GM12878 (cell line): ENCODE results near the gene IQGAP3. TPM values are rescaled to one million over a fixed set of nuclear protein-coding genes. Genes with fewer than 3 reads are reported as not detected.

ENCODE experiments used
- ATF2 ChIP-seq: IDR thresholded peaks from 2 replicates; pipeline ENCODE4 v1.6.1; 2012; ENCODE audit warnings: low read length, inconsistent platforms
- ESRRA ChIP-seq: IDR thresholded peaks from 2 replicates; pipeline ENCODE4 v1.6.1; 2012; ENCODE audit warnings: mild to moderate bottlenecking, low read length, improper control_type of control experiment
- HDGF ChIP-seq: fragments of 450-650 bp; IDR thresholded peaks from 2 replicates; pipeline ENCODE4 v1.6.1; 2016; ENCODE audit warnings: antibody characterized with exemption
- IRF3 ChIP-seq: fragments of 450-650 bp; IDR thresholded peaks from 2 replicates; pipeline ENCODE4 v1.6.1; 2014; ENCODE audit warnings: mild to moderate bottlenecking
- KLF5 ChIP-seq: fragments of 450-650 bp; IDR thresholded peaks from 2 replicates; pipeline ENCODE4 v1.6.1; 2014; ENCODE audit warnings: mild to moderate bottlenecking; ENCODE audit not compliant: partially characterized antibody
- POU2F2 ChIP-seq: IDR thresholded peaks from 3 replicates; pipeline ENCODE4 v1.6.1; 2011; ENCODE audit warnings: low read depth, mild to moderate bottlenecking, low read length, borderline replicate concordance
- RUNX3 ChIP-seq: IDR thresholded peaks from 2 replicates; pipeline ENCODE4 v1.6.1; 2012; ENCODE audit warnings: low read length, inconsistent platforms
- SMAD1 ChIP-seq: fragments of 450-650 bp; IDR thresholded peaks from 2 replicates; pipeline ENCODE4 v1.6.1; 2018; ENCODE audit warnings: mild to moderate bottlenecking, low read depth; ENCODE audit not compliant: partially characterized antibody
- SPI1 ChIP-seq: IDR thresholded peaks from 2 replicates; pipeline ENCODE4 v1.6.1; 2011; ENCODE audit warnings: low read depth, mild to moderate bottlenecking, low read length, moderate library complexity, borderline replicate concordance; ENCODE audit not compliant: insufficient read depth
- TBL1XR1 ChIP-seq: IDR thresholded peaks from 2 replicates; pipeline ENCODE4 v1.6.1; 2012; ENCODE audit warnings: low read depth, low read length, improper control_type of control experiment
- TCF3 ChIP-seq: IDR thresholded peaks from 2 replicates; pipeline ENCODE4 v1.6.1; 2012; ENCODE audit warnings: low read depth, mild to moderate bottlenecking, low read length, borderline replicate concordance; ENCODE audit not compliant: insufficient read depth
- ZSCAN29 ChIP-seq: fragments of 450-650 bp; IDR thresholded peaks from 2 replicates; pipeline ENCODE4 v1.6.1; 2017; ENCODE audit warnings: mild to moderate bottlenecking, moderate library complexity
- polyA plus RNA-seq, 11 experiments: library from polyadenylated mRNA; depleted of rRNA in 4 of 11; unstranded in 6 of 11; stranded (reverse) in 5 of 11; fragments of >200 nt; fragmentation: Nextera tagmentation in 4 of 11; fragmentation: Illumina TruSeq in 1 of 11; extraction: Ambion mirVana in 4 of 11; extraction: Trizol in 1 of 11; gene quantifications; 1 replicate in 1 of 11; 2 replicates in 10 of 11; pipeline versions ENCODE4 v1.2.1 to v1.2.3, GENCODE V29; 2011 to 2016; ENCODE audit warnings: inconsistent platforms in 2 of 11, missing spikeins in 2 of 11, low read depth in 1 of 11
- total RNA-seq, 4 experiments: library from RNA; depleted of rRNA in 3 of 4; stranded (reverse); fragments of >200 nt in 3 of 4; fragmentation: Illumina TruSeq in 1 of 4; extraction: Trizol in 1 of 4; gene quantifications; 2 replicates each; pipeline versions ENCODE4 v1.2.1 to v1.2.3, GENCODE V29; 2013 to 2021

The IQGAP3 gene
- total and polyA plus RNA-seq, 10 of the 15 experiments (the other 5 are each of a cell fraction or from before 2014, with no cell fraction given): 1.1 to 10.7 (median 7.9) TPM

GRCh38 chr1:156571919-156572662, at the start of gene IQGAP3 (continued):
- TF ChIP-seq IRF3: no peak
- no peak for TF ChIP-seq ATF2
- TF ChIP-seq ESRRA: no peak
- no peak for TF ChIP-seq SMAD1
- no peak for TF ChIP-seq POU2F2
- TF ChIP-seq ZSCAN29: no peak
- TF ChIP-seq HDGF: no peak
- no peak; the same call in 1 of the 2 replicates for TF ChIP-seq RUNX3
- peak; percentile 51; the same call in 1 of the 2 replicates for TF ChIP-seq SPI1
- no peak for TF ChIP-seq TCF3
- TF ChIP-seq TBL1XR1: no peak
- no peak for TF ChIP-seq KLF5
